Endothelial cell of umbilical vein (primary cell): ENCODE results near the gene HECW1. TPM values are rescaled to one million over a fixed set of nuclear protein-coding genes. Genes with fewer than 3 reads are reported as not detected.

Source experiments
- BruUV-seq: library from RNA; stranded (reverse); fragments of 400-500 nt; replicated peaks from 2 replicates; lab custom pipeline; 2021; lab: Mats Ljungman, UMichigan
- CTCF ChIA-PET: fragments of 300-600, 350-600 bp; sonication (Branson Sonifier 250); formaldehyde crosslinking; loops from one replicate; lab custom pipeline; 2021; ENCODE audit warnings: antibody characterized with exemption, inconsistent platforms; lab: Charles Lee
- POLR2A ChIA-PET: fragments of 300-600, 350-600 bp; sonication (Branson Sonifier 250); formaldehyde crosslinking; loops from one replicate; lab custom pipeline; 2021; ENCODE audit warnings: antibody characterized with exemption, inconsistent platforms; lab: Charles Lee
- DNase-seq: peaks from one replicate; pipeline ENCODE4 v3.0.0-alpha.2; 2011; ENCODE audit warnings: low read depth, low spot score
- FAIRE-seq: peaks from 2 replicates; lab custom pipeline; 2011; peaks lifted over from hg19 to GRCh38; lab: Jason Lieb, UNC
- H2AFZ ChIP-seq: 2 replicates; pipeline ENCODE4 v1.6.0; 2012; ENCODE audit warnings: low read depth, low read length, control low read depth, inconsistent platforms
- H3K27ac ChIP-seq: 2 replicates; pipeline ENCODE4 v1.5.1; 2011; ENCODE audit warnings: low read depth, mild to moderate bottlenecking, control low read depth, low read length, moderate library complexity; ENCODE audit not compliant: insufficient read depth
- H3K27me3 ChIP-seq, 2 experiments: 2 replicates each; pipeline versions ENCODE4 v1.6.0 to v1.6.1; 2011; ENCODE audit warnings: low read length in 2 of 2, mixed read lengths in 1 of 2; ENCODE audit not compliant: control insufficient read depth in 2 of 2, insufficient read depth in 2 of 2
- H3K36me3 ChIP-seq, 2 experiments: 2 replicates in 1 of 2; 3 replicates in 1 of 2; pipeline ENCODE4 v1.5.1; 2011; ENCODE audit warnings: low read length in 2 of 2, mild to moderate bottlenecking in 1 of 2, moderate library complexity in 1 of 2; ENCODE audit not compliant: control insufficient read depth in 2 of 2, insufficient read depth in 2 of 2; ENCODE audit errors: extremely low read depth in 1 of 2
- H3K4me1 ChIP-seq: 3 replicates; pipeline ENCODE4 v1.5.1; 2011; ENCODE audit warnings: mild to moderate bottlenecking, low read length; ENCODE audit not compliant: control insufficient read depth, insufficient read depth; ENCODE audit errors: extremely low read depth
- H3K4me2 ChIP-seq: 2 replicates; pipeline ENCODE4 v1.6.1; 2011; ENCODE audit warnings: low read length, control low read depth, mixed read lengths; ENCODE audit not compliant: insufficient read depth
- H3K4me3 ChIP-seq, 3 experiments: fragments of 200-600 bp in 1 of 3; sonication (generic), shearing (Covaris generic) in 1 of 3; replicated peaks in 1 of 3; 2 replicates each; pipeline ENCODE4 v1.5.1; 2011 to 2016; ENCODE audit warnings: control low read depth in 3 of 3, low read length in 3 of 3, mild to moderate bottlenecking in 2 of 3, inconsistent platforms in 1 of 3, low read depth in 1 of 3, moderate library complexity in 1 of 3; ENCODE audit not compliant: insufficient read depth in 1 of 3
- H3K79me2 ChIP-seq: 2 replicates; pipeline ENCODE4 v1.6.0; 2012; ENCODE audit warnings: low read length, inconsistent platforms; ENCODE audit not compliant: control insufficient read depth, insufficient read depth
- H3K9ac ChIP-seq: replicated peaks from 2 replicates; pipeline ENCODE3; 2011; ENCODE audit warnings: low read length, control low read depth; ENCODE audit not compliant: insufficient read depth; ENCODE audit errors: extremely low read depth
- H3K9me1 ChIP-seq: replicated peaks from 3 replicates; pipeline ENCODE4 v1.6.0; 2011; ENCODE audit warnings: mild to moderate bottlenecking, low read length; ENCODE audit not compliant: control insufficient read depth, insufficient read depth; ENCODE audit errors: extremely low read depth
- H3K9me3 ChIP-seq: replicated peaks from 2 replicates; pipeline ENCODE4 v1.5.1; 2012; ENCODE audit warnings: low read length, inconsistent platforms; ENCODE audit not compliant: control insufficient read depth, insufficient read depth
- H4K20me1 ChIP-seq: replicated peaks from 2 replicates; pipeline ENCODE3; 2011; ENCODE audit warnings: mild to moderate bottlenecking, low read length; ENCODE audit not compliant: control insufficient read depth, insufficient read depth; ENCODE audit errors: extremely low read depth
- EZH2 ChIP-seq: IDR thresholded peaks from 2 replicates; pipeline ENCODE4 v1.6.1; 2012; ENCODE audit warnings: borderline replicate concordance, low read depth, mild to moderate bottlenecking, moderate library complexity, low read length, inconsistent platforms; ENCODE audit not compliant: severe bottlenecking
- FOS ChIP-seq: IDR thresholded peaks from 2 replicates; pipeline ENCODE4 v1.6.1; 2011; ENCODE audit warnings: mild to moderate bottlenecking, low read length, moderate library complexity, borderline replicate concordance; ENCODE audit not compliant: insufficient read depth
- GATA2 ChIP-seq: IDR thresholded peaks from 2 replicates; pipeline ENCODE4 v1.7.0; 2011; ENCODE audit warnings: low read depth, mild to moderate bottlenecking, moderate library complexity, mixed read lengths, low read length; ENCODE audit not compliant: insufficient read length, insufficient read depth
- JUN ChIP-seq: IDR thresholded peaks from 2 replicates; pipeline ENCODE4 v1.6.1; 2011; ENCODE audit warnings: borderline replicate concordance, low read depth; ENCODE audit not compliant: insufficient read length, insufficient read depth
- MYC ChIP-seq: IDR thresholded peaks from one replicate; pipeline ENCODE4 v1.6.1; 2011; ENCODE audit warnings: mild to moderate bottlenecking, low read depth, low read length
- POLR2A ChIP-seq: IDR thresholded peaks from 2 replicates; pipeline ENCODE4 v1.6.1; 2012; ENCODE audit warnings: low read depth, mild to moderate bottlenecking, control low read depth, low read length
- POLR2AphosphoS5 ChIP-seq: IDR thresholded peaks from 2 replicates; pipeline ENCODE4 v1.6.1; 2012; ENCODE audit warnings: low read depth, mild to moderate bottlenecking, control low read depth, low read length, moderate library complexity; ENCODE audit not compliant: insufficient read depth
- dilution Hi-C: fragments of 300-500 bp; cut with MboI; formaldehyde crosslinking; loops from one replicate; pipeline ENCODE4 v1.15.0; 2019; ENCODE audit warnings: low sequenced_read_pairs; ENCODE audit not compliant: extremely low pct_ligation_motif_present
- intact Hi-C: fragments of 100-400 bp; cut with micrococcal nuclease; formaldehyde crosslinking; loops from one replicate; pipeline ENCODE4 v1.10.0; 2022
- polyA plus RNA-seq, 4 experiments: library from polyadenylated mRNA; depleted of rRNA in 3 of 4; stranded (reverse) in 3 of 4; unstranded in 1 of 4; fragments of >200 nt; gene quantifications; 2 replicates each; pipeline versions ENCODE4 v1.2.1 to v1.2.3, GENCODE V29; 2011 to 2012; ENCODE audit warnings: missing spikeins in 1 of 4
- total RNA-seq: library from RNA; stranded (reverse); gene quantifications from 2 replicates; pipeline ENCODE4 v1.2.3, GENCODE V29; 2021
- TF ChIP-seq, protein P1 (sequence below), 2 donors: IDR thresholded peaks; 1 replicate in 1 of 2; 2 replicates in 1 of 2; pipeline ENCODE4 v1.5.1; 2011; ENCODE audit warnings: low read length in 2 of 2, mild to moderate bottlenecking in 2 of 2, moderate library complexity in 2 of 2, control low read depth in 1 of 2, inconsistent platforms in 1 of 2, low read depth in 1 of 2; ENCODE audit not compliant: insufficient read depth in 1 of 2; ENCODE audit errors: extremely low read depth in 1 of 2
- TF ChIP-seq, protein P2 (sequence below): IDR thresholded peaks from 2 replicates; pipeline ENCODE4 v1.6.1; 2011; ENCODE audit not compliant: insufficient read depth, insufficient read length

HECW1 gene
- total and polyA plus RNA-seq, 2 donors (not counting 3 experiments of a cell fraction or from before 2014, with no cell fraction given) = not detected

DNA sequence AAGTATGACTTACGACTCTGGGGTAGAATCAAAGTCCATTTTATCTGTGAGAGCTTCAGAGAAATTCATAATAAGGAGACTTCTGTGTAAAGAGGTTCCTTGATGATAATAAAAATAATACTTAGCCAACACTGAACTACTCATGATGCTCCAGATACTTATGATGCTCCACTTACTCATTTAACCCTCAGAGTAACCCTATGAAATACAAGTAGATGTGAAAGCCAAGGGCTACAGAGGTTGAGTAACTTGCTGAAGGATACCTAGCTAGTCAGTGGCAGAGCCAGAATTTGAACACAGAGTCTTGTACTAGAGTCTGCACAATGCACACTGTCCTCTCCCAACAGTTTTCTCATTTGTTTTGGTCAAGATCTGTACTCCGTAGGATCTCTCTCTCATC is 89.5 kb downstream of the HECW1 start:
- H3K79me2 ChIP-seq = no peaks in the 10 kb centered on the region
- H3K4me1 ChIP-seq = peaks cover 15% of the 10 kb centered on the region
- H4K20me1 ChIP-seq = no peaks in the 10 kb centered on the region
- no peak overlapping the region for H3K4me2 ChIP-seq
- no peaks in the 10 kb centered on the region for H3K27me3 ChIP-seq
- no peaks in the 10 kb centered on the region for H3K9me1 ChIP-seq
- POLR2A ChIA-PET = no interaction called here
- intact Hi-C loops (no loop called here), dilution Hi-C loops (no loop called here)
- H2AFZ ChIP-seq = no peak overlapping the region
- FAIRE-seq (no peak), DNase-seq (no peak)
- CTCF ChIA-PET = no interaction called here
- TF ChIP-seq MYC (no peak), JUN (no peak), POLR2AphosphoS5 (no peak), FOS (no peak), EZH2 (no peak), GATA2 (no peak), POLR2A (no peak)
- TF ChIP-seq, protein P1, sequence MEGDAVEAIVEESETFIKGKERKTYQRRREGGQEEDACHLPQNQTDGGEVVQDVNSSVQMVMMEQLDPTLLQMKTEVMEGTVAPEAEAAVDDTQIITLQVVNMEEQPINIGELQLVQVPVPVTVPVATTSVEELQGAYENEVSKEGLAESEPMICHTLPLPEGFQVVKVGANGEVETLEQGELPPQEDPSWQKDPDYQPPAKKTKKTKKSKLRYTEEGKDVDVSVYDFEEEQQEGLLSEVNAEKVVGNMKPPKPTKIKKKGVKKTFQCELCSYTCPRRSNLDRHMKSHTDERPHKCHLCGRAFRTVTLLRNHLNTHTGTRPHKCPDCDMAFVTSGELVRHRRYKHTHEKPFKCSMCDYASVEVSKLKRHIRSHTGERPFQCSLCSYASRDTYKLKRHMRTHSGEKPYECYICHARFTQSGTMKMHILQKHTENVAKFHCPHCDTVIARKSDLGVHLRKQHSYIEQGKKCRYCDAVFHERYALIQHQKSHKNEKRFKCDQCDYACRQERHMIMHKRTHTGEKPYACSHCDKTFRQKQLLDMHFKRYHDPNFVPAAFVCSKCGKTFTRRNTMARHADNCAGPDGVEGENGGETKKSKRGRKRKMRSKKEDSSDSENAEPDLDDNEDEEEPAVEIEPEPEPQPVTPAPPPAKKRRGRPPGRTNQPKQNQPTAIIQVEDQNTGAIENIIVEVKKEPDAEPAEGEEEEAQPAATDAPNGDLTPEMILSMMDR (IDR thresholded peaks at IDR 0.05; ENCODE audit: extremely low read depth in 1 of 2, insufficient read depth in 1 of 2, low read depth in 1 of 2, low read length in 2 of 2) = no peak
- TF ChIP-seq, protein P2, sequence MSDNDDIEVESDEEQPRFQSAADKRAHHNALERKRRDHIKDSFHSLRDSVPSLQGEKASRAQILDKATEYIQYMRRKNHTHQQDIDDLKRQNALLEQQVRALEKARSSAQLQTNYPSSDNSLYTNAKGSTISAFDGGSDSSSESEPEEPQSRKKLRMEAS = no peak
- H3K36me3 ChIP-seq = no peaks in the 10 kb centered on the region
- no peak overlapping the region for H3K9ac ChIP-seq
- no peak overlapping the region for H3K4me3 ChIP-seq
- H3K27ac ChIP-seq = no peak overlapping the region
- no TSS peak for BruUV-seq
- no peaks in the 10 kb centered on the region for H3K9me3 ChIP-seq
